Stimulated activated naive B cell treated with anti-CD40 and anti-IgM and Interleukin-4, amounts not matched to agents 10 μg/mL and 1 μg/mL and 100 μg/mL, for 72 hours (primary cell): Measurements from ENCODE around the gene C6orf47.

Source experiments
- ATAC-seq, 2 donors: fragments of 150-1000 bp; cut with Tn5 transposase; replicated peaks; 2 replicates each; pipeline ENCODE4 v1.10.0; 2021; ENCODE audit warnings: moderate library complexity in 1 of 2
- DNase-seq: peaks from one replicate; pipeline ENCODE4 v3.0.0; 2021
- H3K27ac Mint-ChIP-seq: one replicate; pipeline ENCODE4 v1.8.0; 2022; ENCODE audit warnings: mild to moderate bottlenecking, mixed read lengths
- H3K27me3 Mint-ChIP-seq, 2 donors: one replicate each; pipeline ENCODE4 v1.8.0; 2022; ENCODE audit warnings: mixed read lengths in 2 of 2
- H3K36me3 Mint-ChIP-seq, 2 donors: one replicate each; pipeline ENCODE4 v1.8.0; 2022; ENCODE audit warnings: mixed read lengths in 2 of 2, mild to moderate bottlenecking in 1 of 2
- H3K4me1 Mint-ChIP-seq, 2 donors: one replicate each; pipeline ENCODE4 v1.8.0; 2022; ENCODE audit warnings: mixed read lengths in 2 of 2, mild to moderate bottlenecking in 1 of 2
- H3K4me3 Mint-ChIP-seq, 2 donors: one replicate each; pipeline ENCODE4 v1.8.0; 2022; ENCODE audit warnings: mild to moderate bottlenecking in 2 of 2, mixed read lengths in 2 of 2, moderate library complexity in 1 of 2
- H3K9me3 Mint-ChIP-seq, 2 donors: one replicate each; pipeline ENCODE4 v1.8.0; 2022; ENCODE audit warnings: mixed read lengths in 2 of 2, mild to moderate bottlenecking in 1 of 2

The C6orf47 gene

GRCh38 chr6:31609519-31610406 lies 50.8 kb downstream of the C6orf47 start:
- no peak for DNase-seq
- no peak for ATAC-seq
- no peaks in the 10 kb centered on the region for H3K9me3 Mint-ChIP-seq
- no peak overlapping the region for H3K27ac Mint-ChIP-seq
- H3K4me1 Mint-ChIP-seq = peaks cover 9 to 11% of the 10 kb centered on the region in 2 donors
- H3K27me3 Mint-ChIP-seq = no peaks in the 10 kb centered on the region
- H3K4me3 Mint-ChIP-seq = no peak overlapping the region
- no peaks in the 10 kb centered on the region for H3K36me3 Mint-ChIP-seq
